Esophagus muscularis mucosa (tissue), 4 donors: ENCODE results near the gene RPL41. TPM values are rescaled to one million over a fixed set of nuclear protein-coding genes. Genes with fewer than 3 reads are reported as not detected.
A peak's percentile ranks its signal among the peaks of the same experiment; 100 is the strongest.

ENCODE experiments used
- DNase-seq: peaks from one replicate; pipeline ENCODE4 v3.0.0-alpha.2; 2017; ENCODE audit errors: extremely low spot score
- H3K27ac ChIP-seq, 4 donors: fragments of 200-600 bp; sonication (generic); replicated peaks in 1 of 4; 1 replicate in 3 of 4; 2 replicates in 1 of 4; pipeline ENCODE4 v1.5.1; 2016 to 2019; ENCODE audit warnings: mild to moderate bottlenecking in 1 of 4
- H3K27me3 ChIP-seq, 4 donors: fragments of 200-600 bp; sonication (generic); one replicate each; pipeline versions ENCODE4 v1.5.1 to v1.6.0; 2016 to 2019
- H3K36me3 ChIP-seq, 4 donors: fragments of 200-600 bp; sonication (generic); one replicate each; pipeline ENCODE4 v1.5.1; 2016 to 2019
- H3K4me1 ChIP-seq, 4 donors: fragments of 200-600 bp; sonication (generic); one replicate each; pipeline ENCODE4 v1.5.1; 2016 to 2019
- H3K4me3 ChIP-seq, 4 donors: fragments of 200-600 bp; sonication (generic); 1 replicate in 2 of 4; 2 replicates in 2 of 4; pipeline ENCODE4 v1.5.1; 2016 to 2019; ENCODE audit warnings: mild to moderate bottlenecking in 4 of 4, moderate library complexity in 1 of 4
- H3K9me3 ChIP-seq, 4 donors: fragments of 200-600 bp; sonication (generic); 1 replicate in 3 of 4; 2 replicates in 1 of 4; pipeline ENCODE4 v1.5.1; 2016 to 2019
- CTCF ChIP-seq, 3 experiments: fragments of 200-600 bp in 2 of 3; fragments of 450-650 bp in 1 of 3; sonication (generic) in 2 of 3; IDR thresholded peaks; one replicate each; pipeline ENCODE4 v1.5.1; 2017 to 2019; ENCODE audit warnings: antibody characterized with exemption in 3 of 3, mild to moderate bottlenecking in 2 of 3, moderate library complexity in 1 of 3
- EP300 ChIP-seq: sonication (generic); formaldehyde crosslinking; IDR thresholded peaks from one replicate; pipeline ENCODE4 v1.6.1; 2017; ENCODE audit warnings: antibody characterized with exemption
- POLR2A ChIP-seq: fragments of 450-650 bp; IDR thresholded peaks from one replicate; pipeline ENCODE4 v1.6.1; 2017; ENCODE audit warnings: antibody characterized with exemption, moderate library complexity, mild to moderate bottlenecking, low read depth
- POLR2AphosphoS5 ChIP-seq, 2 donors: sonication (generic); formaldehyde crosslinking; IDR thresholded peaks; one replicate each; pipeline ENCODE4 v1.6.1; 2017; ENCODE audit warnings: antibody characterized with exemption in 2 of 2
- WGBS: methylation state at CpG from one replicate; pipeline ENCODE4 v1.1.5; 2018; 5-methylcytosine and 5-hydroxymethylcytosine counted together
- intact Hi-C: fragments of 100-400 bp; cut with DNase I; formaldehyde crosslinking; loops from one replicate; pipeline ENCODE4 v1.15.1; 2023
- total RNA-seq, 4 donors: library from RNA; depleted of rRNA; stranded (reverse); fragments of >200 nt; gene quantifications; one replicate each; pipeline versions ENCODE4 v1.1.0 to v1.2.1, GENCODE V29; 2016

RPL41 gene
- total RNA-seq, 4 donors from 2014 or later: 1,962 to 4,166 (median 3,502) TPM

- H3K4me1 ChIP-seq: peaks cover 7 to 23% (median 20%) of the 10 kb centered on the region in 4 donors
- H3K36me3 ChIP-seq: no peaks in the 10 kb centered on the region
- peak overlapping the region; percentile 59 to 66 (median 60) for H3K4me3 ChIP-seq
- H3K9me3 ChIP-seq: no peaks in the 10 kb centered on the region
- 7% methylated on average over 16 of the region's 50 CpGs for WGBS
- H3K27me3 ChIP-seq: peaks cover 0 to 32% (median 12%) of the 10 kb centered on the region in 4 donors
- DNase-seq: peak; percentile 93
- intact Hi-C loops: no loop called here
- peak overlapping the region; percentile 64 to 75 (median 70) for H3K27ac ChIP-seq
- TF ChIP-seq CTCF (IDR thresholded peaks at IDR 0.05): peak; percentile 60 to 83 (median 73)
- TF ChIP-seq POLR2AphosphoS5 (IDR thresholded peaks at IDR 0.05): peak; percentile 36 to 55
- no peak for TF ChIP-seq EP300
Measured at GRCh38 chr12:56078931-56079722, 37.3 kb upstream of the RPL41 start.

GRCh38 chr12:56079723-56080555, 36.5 kb upstream of the RPL41 start, which contains the start of gene ERBB3:
TSS of gene ERBB3 (plus strand) at chr12:56080165. CDS start at chr12:56080301, 136 bp downstream.
- intact Hi-C loops: loop anchor here (2.0 kb wide), 1 partner anchor 23 kb away; no protein-coding TSS in a partner anchor
- Histone ChIP-seq H3K27me3 (peaks cover 0 to 32% (median 12%) of the 10 kb centered on the region in 4 donors), H3K4me1 (peaks cover 7 to 23% (median 20%) of the 10 kb centered on the region in 4 donors), H3K27ac (peak within 1 kb of the TSS; percentile 68 to 78 (median 74)), H3K4me3 (peak within 1 kb of the TSS; percentile 59 to 66 (median 60)), H3K9me3 (no peaks in the 10 kb centered on the region), H3K36me3 (no peaks in the 10 kb centered on the region)
- DNase-seq: no peak
- no peak for TF ChIP-seq POLR2A
- TF ChIP-seq CTCF (IDR thresholded peaks at IDR 0.05): peak in 1 of 3 experiments; percentile 10
- peak; percentile 9 to 67 for TF ChIP-seq POLR2AphosphoS5 (IDR thresholded peaks at IDR 0.05)
- TF ChIP-seq EP300: no peak
- under 1% methylated on average over 21 of the region's 59 CpGs for WGBS

- intact Hi-C loops: loop anchor here (2.0 kb wide), 1 partner anchor 22 kb away; no protein-coding TSS in a partner anchor
- peak overlapping the region; percentile 65 to 78 (median 74) for H3K27ac ChIP-seq
- DNase-seq: no peak
- peaks cover 0 to 32% (median 12%) of the 10 kb centered on the region in 4 donors for H3K27me3 ChIP-seq
- peak overlapping the region; percentile 59 to 66 (median 60) for H3K4me3 ChIP-seq
- WGBS: 23% methylated on average over 6 of the region's 20 CpGs
- TF ChIP-seq CTCF (IDR thresholded peaks at IDR 0.05) (no peak), POLR2AphosphoS5 (IDR thresholded peaks at IDR 0.05) (no peak), EP300 (no peak), POLR2A (no peak)
- H3K9me3 ChIP-seq: no peaks in the 10 kb centered on the region
- H3K36me3 ChIP-seq: no peaks in the 10 kb centered on the region
- H3K4me1 ChIP-seq: peaks cover 7 to 23% (median 20%) of the 10 kb centered on the region in 4 donors
Measured at GRCh38 chr12:56080556-56081138, 35.8 kb upstream of the RPL41 start.

GRCh38 chr12:56081393-56082347, 34.8 kb upstream of the RPL41 start:
- Histone ChIP-seq H3K4me1 (peaks cover 7 to 23% (median 20%) of the 10 kb centered on the region in 4 donors), H3K36me3 (no peaks in the 10 kb centered on the region), H3K4me3 (peak overlapping the region; percentile 59 to 66 (median 60)), H3K9me3 (no peaks in the 10 kb centered on the region), H3K27me3 (peaks cover 0 to 32% (median 12%) of the 10 kb centered on the region in 4 donors), H3K27ac (peak overlapping the region; percentile 28 to 78 (median 70))
- no peak for DNase-seq
- 77% methylated on average over 3 of the region's 6 CpGs for WGBS
- intact Hi-C loops: loop anchor here (2.0 kb wide), 1 partner anchor 21 kb away; no protein-coding TSS in a partner anchor
- TF ChIP-seq EP300 (no peak), CTCF (IDR thresholded peaks at IDR 0.05) (no peak), POLR2AphosphoS5 (IDR thresholded peaks at IDR 0.05) (no peak), POLR2A (no peak)
